Measurements from ENCODE around the gene KLHDC7B. TPM values are rescaled to one million over a fixed set of nuclear protein-coding genes. Genes with fewer than 3 reads are reported as not detected.

Gene KLHDC7B
- total RNA-seq, 1 donor from 2014 or later: 7.2 TPM

DNA sequence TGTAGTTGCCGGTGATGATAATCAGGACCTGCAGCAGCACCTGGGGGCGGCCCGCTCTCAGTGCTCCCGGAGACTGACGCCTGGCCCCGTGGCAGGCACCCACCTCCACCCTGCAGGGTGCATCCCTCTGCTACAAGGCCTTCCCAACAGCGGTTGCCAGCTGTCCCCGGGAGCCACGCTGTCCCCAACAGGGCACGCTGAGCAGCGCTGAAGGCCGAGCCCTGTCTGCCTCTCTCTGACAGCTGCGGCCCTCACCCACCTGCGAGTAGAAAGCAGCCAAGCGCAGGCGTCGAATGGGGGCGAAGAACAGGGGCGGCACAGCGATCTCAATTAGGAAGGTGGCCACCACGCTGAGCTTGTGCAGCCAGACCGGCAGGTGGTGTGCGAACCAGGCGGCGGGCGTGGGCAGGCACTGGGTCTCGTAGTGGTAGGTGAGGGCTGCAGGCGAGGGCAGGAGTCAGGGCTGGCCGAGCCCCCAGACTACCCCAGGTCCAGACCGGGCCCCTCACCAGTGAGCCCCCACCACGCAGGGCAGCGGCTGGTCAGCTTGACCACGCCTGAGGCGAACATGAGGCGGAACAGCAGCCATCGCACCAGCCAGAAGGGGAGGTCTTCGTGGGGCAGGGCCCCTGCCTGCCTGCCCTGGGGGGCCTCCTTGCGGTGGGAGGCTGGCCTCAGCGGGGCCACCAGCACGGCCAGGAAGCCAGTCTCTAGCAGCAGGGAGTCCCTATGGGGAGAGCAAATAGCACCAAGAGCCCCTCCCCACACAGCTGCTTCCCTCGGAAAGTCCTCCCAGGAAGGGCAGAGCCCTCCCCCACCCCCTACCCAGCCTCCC, 39.7 kb upstream of the KLHDC7B start:
- peak; percentile 91 for DNase-seq (ENCODE audit: low spot score)
- Mint-ChIP-seq H3K36me3 (ENCODE audit: low read depth) (peaks cover 2% of the 10 kb centered on the region), H3K4me3 (ENCODE audit: unreplicated experiment) (peak overlapping the region; percentile 93), H3K27ac (ENCODE audit: unreplicated experiment) (no peak overlapping the region), H3K4me1 (ENCODE audit: low read depth) (peaks cover 13% of the 10 kb centered on the region), H3K9me3 (ENCODE audit: low read depth) (no peaks in the 10 kb centered on the region), H3K27me3 (ENCODE audit: low read depth) (no peaks in the 10 kb centered on the region)
- TF ChIP-seq, protein P1, sequence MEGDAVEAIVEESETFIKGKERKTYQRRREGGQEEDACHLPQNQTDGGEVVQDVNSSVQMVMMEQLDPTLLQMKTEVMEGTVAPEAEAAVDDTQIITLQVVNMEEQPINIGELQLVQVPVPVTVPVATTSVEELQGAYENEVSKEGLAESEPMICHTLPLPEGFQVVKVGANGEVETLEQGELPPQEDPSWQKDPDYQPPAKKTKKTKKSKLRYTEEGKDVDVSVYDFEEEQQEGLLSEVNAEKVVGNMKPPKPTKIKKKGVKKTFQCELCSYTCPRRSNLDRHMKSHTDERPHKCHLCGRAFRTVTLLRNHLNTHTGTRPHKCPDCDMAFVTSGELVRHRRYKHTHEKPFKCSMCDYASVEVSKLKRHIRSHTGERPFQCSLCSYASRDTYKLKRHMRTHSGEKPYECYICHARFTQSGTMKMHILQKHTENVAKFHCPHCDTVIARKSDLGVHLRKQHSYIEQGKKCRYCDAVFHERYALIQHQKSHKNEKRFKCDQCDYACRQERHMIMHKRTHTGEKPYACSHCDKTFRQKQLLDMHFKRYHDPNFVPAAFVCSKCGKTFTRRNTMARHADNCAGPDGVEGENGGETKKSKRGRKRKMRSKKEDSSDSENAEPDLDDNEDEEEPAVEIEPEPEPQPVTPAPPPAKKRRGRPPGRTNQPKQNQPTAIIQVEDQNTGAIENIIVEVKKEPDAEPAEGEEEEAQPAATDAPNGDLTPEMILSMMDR (IDR thresholded peaks at IDR 0.05): no peak

DNA sequence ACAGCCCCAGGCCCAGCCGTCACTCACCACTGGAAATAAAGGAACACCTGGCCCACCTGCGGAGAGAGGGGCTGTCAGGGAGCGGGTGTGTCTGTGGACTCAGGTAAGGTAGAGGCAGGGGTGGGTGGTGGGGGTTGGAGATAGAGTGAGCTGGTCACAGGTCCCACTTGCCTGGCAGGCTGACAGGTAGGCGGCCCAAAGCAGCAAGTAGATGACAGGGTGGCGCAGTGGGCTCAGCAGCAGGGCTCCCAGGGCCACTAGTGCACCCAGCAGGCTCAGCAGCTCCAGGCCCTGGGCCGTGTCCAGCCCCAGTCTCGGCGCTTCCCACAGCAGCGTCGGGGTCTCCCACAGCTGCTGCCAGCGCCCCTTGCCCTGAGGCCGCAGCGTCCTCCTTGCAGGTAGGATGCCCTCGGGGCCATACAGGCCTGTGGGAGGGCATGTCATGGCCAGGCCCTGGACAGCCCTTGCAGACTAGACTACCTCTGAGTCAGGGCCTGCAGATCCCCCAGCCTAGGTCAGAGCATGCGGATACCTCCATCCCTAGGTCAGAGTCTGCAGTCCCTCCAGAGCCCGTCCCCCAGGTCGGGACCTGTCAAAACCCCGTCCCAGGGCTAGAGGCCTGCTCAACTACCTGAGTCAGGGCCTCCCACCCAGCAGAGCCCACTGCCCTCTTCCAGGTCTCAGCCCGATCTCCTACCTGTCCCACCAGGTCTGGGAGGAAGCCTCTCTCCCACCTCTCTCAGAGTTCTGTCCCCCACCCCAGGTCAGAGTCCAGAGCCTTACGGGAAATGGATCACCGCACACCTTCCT, 38.9 kb upstream of the KLHDC7B start:
- Mint-ChIP-seq H3K27me3 (ENCODE audit: low read depth) (no peaks in the 10 kb centered on the region), H3K27ac (ENCODE audit: unreplicated experiment) (peak overlapping the region; percentile 89), H3K36me3 (ENCODE audit: low read depth) (peaks cover 2% of the 10 kb centered on the region), H3K4me1 (ENCODE audit: low read depth) (peaks cover 13% of the 10 kb centered on the region), H3K4me3 (ENCODE audit: unreplicated experiment) (peak overlapping the region; percentile 93), H3K9me3 (ENCODE audit: low read depth) (no peaks in the 10 kb centered on the region)
- TF ChIP-seq, protein P1 (IDR thresholded peaks at IDR 0.05): no peak
- DNase-seq (ENCODE audit: low spot score): no peak

DNA sequence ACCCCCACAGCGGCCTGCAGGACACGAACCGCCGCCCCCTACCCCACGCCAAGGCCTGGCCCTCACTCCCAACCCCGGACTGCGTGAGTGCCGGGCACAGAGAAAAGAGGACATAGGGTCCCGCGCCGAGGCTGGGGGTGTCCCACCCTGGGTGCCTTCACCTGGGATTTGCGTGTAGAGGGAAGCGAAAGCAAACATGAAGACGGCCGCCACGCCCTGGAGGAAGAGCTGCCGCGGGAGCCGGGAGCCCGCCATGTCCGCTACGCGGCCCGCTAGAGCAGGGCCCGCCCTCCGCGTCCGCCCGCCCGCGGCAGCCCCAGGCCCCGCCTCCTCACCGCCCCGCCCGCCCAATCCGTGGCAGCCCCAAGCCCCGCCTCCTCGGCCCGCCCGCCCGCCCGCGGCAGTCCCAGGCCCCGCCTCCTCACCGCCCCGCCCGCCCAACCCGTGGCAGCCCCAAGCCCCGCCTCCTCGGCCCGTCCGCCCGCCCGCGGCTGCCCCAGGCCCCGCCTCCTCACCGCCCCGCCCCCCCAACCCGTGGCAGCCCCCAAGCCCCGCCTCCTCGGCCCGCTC, 38.2 kb upstream of the KLHDC7B start, which contains the start of gene LMF2:
Gene LMF2 (minus strand): TSS at position 282 of the 570 bp plus-strand sequence. CDS start 27 bp downstream, at position 255.
- peaks cover 13% of the 10 kb centered on the region for H3K4me1 Mint-ChIP-seq (ENCODE audit: low read depth)
- TF ChIP-seq, protein P1 (IDR thresholded peaks at IDR 0.05): peak; percentile 8
- peak; percentile 93 for DNase-seq (ENCODE audit: low spot score)
- H3K27ac Mint-ChIP-seq (ENCODE audit: unreplicated experiment): peak within 1 kb of the TSS; percentile 95
- H3K36me3 Mint-ChIP-seq (ENCODE audit: low read depth): peaks cover 1% of the 10 kb centered on the region
- H3K4me3 Mint-ChIP-seq (ENCODE audit: unreplicated experiment): peak within 1 kb of the TSS; percentile 93
- no peaks in the 10 kb centered on the region for H3K9me3 Mint-ChIP-seq (ENCODE audit: low read depth)
- H3K27me3 Mint-ChIP-seq (ENCODE audit: low read depth): no peaks in the 10 kb centered on the region

DNA sequence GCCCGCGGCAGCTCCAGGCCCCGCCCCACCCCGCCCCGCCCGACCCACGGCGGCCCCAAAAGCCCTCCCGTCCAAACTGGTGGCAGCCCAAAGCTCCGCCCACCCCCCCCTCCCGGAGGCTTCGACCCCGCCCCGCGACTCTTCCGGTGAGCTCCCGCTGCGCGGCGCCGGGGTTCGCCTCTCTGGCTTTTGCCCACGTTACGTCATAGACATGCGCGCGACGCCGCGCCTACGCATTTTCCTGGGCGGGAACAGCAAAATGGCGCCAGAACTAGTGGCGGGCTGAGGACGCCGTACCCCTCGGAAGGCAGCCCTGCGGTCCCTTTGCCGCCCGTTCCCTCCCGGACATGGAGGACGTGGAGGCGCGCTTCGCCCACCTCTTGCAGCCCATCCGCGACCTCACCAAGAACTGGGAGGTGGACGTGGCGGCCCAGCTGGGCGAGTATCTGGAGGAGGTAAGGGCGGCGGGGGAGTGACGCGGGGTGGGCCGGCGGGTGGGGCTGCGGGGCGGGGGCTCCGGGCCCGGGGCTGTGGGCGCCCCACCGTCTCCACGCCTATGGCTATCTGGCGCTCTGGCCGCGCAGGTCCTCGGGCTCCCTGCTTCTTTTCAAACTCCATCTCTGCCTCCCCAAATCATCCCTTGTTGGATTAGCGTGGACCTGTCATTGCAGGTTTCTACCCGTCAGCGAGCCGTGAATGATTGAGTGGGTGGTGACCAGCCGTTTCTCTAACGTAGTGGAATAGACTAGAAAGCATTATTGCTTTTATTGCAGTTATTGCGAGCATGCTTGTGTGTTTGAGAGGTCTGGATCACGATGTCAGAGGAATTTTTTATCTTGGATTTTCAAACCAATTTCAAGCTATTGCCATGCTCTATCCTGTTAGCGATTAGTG, 37.5 kb upstream of the KLHDC7B start, which contains the start of gene NCAPH2:
Gene NCAPH2 (plus strand): TSS at position 234 of the 894 bp plus-strand sequence. CDS start 114 bp downstream, at position 348.
- Mint-ChIP-seq H3K4me3 (ENCODE audit: unreplicated experiment) (peak within 1 kb of the TSS; percentile 93), H3K27me3 (ENCODE audit: low read depth) (no peaks in the 10 kb centered on the region), H3K4me1 (ENCODE audit: low read depth) (peaks cover 13% of the 10 kb centered on the region), H3K9me3 (ENCODE audit: low read depth) (no peaks in the 10 kb centered on the region), H3K27ac (ENCODE audit: unreplicated experiment) (peak within 1 kb of the TSS; percentile 95), H3K36me3 (ENCODE audit: low read depth) (peaks cover 1% of the 10 kb centered on the region)
- peak; percentile 98 for DNase-seq (ENCODE audit: low spot score)
- TF ChIP-seq, protein P1 (IDR thresholded peaks at IDR 0.05): no peak

Data from chondrocyte (in vitro differentiated cells).